ENCODE results near the gene HCST. TPM values are rescaled to one million over a fixed set of nuclear protein-coding genes. Genes with fewer than 3 reads are reported as not detected.

HCST gene
- total RNA-seq, 2 donors from 2014 or later, result 4.9 TPM; not detected in 1

DNA sequence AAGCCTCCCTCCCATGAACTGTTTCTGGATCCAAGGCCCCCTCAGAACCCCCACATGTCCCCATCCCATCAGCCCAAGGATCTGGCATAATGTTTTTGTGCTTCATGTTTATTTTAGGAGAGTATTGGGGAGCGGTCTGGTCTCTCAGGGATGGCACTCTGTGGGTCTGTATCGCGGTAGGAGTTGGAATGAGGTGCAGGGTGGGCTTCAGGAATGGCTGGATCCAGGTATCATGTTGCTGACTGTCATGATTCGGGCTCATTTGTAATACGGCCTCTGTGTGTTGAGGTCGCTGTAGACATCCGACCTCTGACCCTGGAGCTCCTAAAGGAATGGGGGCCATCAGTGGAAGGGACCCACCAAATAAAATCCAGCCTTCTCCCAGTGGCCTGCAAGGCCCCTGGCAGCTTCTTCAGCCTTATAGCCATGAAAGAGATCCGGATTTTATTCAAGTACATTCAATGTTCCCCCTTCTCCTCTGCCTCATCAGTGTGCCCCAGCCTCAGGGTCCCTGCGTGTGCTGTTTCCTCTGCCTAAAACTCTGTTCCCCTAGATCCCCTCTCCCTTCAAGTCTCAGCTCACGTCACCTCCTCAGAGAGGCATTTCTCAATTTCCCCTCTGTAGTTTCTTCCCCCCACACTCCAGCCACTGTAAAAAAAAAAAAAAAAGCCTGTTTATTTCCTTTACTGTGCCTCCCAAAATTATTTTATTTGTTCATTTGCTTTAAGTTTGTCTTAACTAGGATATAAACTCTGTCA lies 2.2 kb downstream of the HCST start:
- no peak for DNase-seq (ENCODE audit: low spot score)
- intact Hi-C loops (cut with DNase I), result no loop called here
- TF ChIP-seq POLR2AphosphoS5 (IDR thresholded peaks at IDR 0.05), result no peak
- Histone ChIP-seq H3K27me3 (replicated peaks; ENCODE audit: insufficient read depth) (no peaks in the 10 kb centered on the region), H3K27ac (no peak overlapping the region), H3K36me3 (no peaks in the 10 kb centered on the region), H3K9me3 (no peaks in the 10 kb centered on the region), H3K4me3 (no peak overlapping the region), H3K4me1 (replicated peaks) (no peaks in the 10 kb centered on the region)
- WGBS, result 85% methylated on average over 10 of the region's 10 CpGs

DNA sequence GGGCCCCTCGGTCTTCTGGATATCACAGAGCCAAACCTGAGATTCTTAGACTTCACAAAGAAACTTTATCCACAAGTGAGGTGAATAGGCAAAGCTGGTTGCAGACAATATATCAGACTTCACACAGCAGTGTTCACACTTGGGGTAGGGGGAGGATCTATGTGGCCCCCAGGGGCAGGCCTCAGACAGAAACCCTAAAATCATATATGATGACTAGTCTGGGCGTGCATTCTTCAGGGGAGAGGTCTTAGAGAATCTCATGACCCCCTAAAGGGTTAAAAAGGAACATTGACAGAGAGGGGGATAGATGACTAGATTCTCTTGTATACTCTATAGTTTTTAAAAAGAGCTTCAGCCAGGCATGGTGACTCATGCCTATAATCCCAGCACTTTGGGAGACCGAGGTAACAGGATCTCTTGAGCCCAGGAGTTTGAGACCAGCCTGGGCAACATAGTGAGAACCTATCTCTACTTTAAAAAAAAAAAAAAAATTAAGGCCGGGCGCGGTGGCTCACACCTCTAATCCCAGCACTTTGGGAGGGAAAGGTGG lies 2.9 kb downstream of the HCST start:
- no peaks in the 10 kb centered on the region for H3K4me1 ChIP-seq (replicated peaks)
- WGBS, result 70% methylated on average over 6 of the region's 6 CpGs
- no peak for TF ChIP-seq POLR2AphosphoS5 (IDR thresholded peaks at IDR 0.05)
- no peak for TF ChIP-seq POLR2A (IDR thresholded peaks at IDR 0.05)
- TF ChIP-seq, protein P1, sequence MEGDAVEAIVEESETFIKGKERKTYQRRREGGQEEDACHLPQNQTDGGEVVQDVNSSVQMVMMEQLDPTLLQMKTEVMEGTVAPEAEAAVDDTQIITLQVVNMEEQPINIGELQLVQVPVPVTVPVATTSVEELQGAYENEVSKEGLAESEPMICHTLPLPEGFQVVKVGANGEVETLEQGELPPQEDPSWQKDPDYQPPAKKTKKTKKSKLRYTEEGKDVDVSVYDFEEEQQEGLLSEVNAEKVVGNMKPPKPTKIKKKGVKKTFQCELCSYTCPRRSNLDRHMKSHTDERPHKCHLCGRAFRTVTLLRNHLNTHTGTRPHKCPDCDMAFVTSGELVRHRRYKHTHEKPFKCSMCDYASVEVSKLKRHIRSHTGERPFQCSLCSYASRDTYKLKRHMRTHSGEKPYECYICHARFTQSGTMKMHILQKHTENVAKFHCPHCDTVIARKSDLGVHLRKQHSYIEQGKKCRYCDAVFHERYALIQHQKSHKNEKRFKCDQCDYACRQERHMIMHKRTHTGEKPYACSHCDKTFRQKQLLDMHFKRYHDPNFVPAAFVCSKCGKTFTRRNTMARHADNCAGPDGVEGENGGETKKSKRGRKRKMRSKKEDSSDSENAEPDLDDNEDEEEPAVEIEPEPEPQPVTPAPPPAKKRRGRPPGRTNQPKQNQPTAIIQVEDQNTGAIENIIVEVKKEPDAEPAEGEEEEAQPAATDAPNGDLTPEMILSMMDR (IDR thresholded peaks at IDR 0.05), result no peak
- H3K9me3 ChIP-seq, result no peaks in the 10 kb centered on the region
- H3K27me3 ChIP-seq (replicated peaks; ENCODE audit: insufficient read depth), result no peaks in the 10 kb centered on the region
- no peak for DNase-seq (ENCODE audit: low spot score)
- H3K27ac ChIP-seq, result no peak overlapping the region
- intact Hi-C loops (cut with DNase I), result no loop called here
- H3K4me3 ChIP-seq, result no peak overlapping the region
- no peaks in the 10 kb centered on the region for H3K36me3 ChIP-seq

DNA sequence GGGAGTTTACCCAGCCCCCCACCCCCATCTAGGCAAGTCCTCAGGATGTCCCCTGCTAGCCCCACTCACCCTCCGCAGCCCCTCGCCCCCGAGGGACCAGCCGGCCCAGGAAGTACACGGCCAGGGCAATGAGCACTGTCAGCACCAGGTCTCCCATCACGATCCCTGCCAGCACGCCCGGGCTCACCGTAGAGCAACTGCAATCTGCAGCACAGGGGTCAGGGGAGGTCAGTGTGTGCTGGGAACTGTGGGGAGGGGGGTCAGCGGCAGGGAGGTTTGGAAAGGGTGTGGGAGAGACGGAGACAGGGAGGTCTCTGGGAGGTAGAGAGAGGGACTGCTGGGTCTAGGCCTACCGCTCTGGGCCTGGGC lies 5.0 kb downstream of the HCST start:
- TF ChIP-seq, protein P1 (IDR thresholded peaks at IDR 0.05), result no peak
- TF ChIP-seq POLR2A (IDR thresholded peaks at IDR 0.05), result no peak
- TF ChIP-seq POLR2AphosphoS5 (IDR thresholded peaks at IDR 0.05), result no peak
- 48% methylated on average over 12 of the region's 12 CpGs for WGBS
- no peak overlapping the region for H3K4me3 ChIP-seq
- no peak overlapping the region for H3K27ac ChIP-seq
- intact Hi-C loops (cut with DNase I), result no loop called here
- DNase-seq (ENCODE audit: low spot score), result no peak
- no peaks in the 10 kb centered on the region for H3K4me1 ChIP-seq (replicated peaks)
- H3K9me3 ChIP-seq, result no peaks in the 10 kb centered on the region
- no peaks in the 10 kb centered on the region for H3K27me3 ChIP-seq (replicated peaks; ENCODE audit: insufficient read depth)
- no peaks in the 10 kb centered on the region for H3K36me3 ChIP-seq

DNA sequence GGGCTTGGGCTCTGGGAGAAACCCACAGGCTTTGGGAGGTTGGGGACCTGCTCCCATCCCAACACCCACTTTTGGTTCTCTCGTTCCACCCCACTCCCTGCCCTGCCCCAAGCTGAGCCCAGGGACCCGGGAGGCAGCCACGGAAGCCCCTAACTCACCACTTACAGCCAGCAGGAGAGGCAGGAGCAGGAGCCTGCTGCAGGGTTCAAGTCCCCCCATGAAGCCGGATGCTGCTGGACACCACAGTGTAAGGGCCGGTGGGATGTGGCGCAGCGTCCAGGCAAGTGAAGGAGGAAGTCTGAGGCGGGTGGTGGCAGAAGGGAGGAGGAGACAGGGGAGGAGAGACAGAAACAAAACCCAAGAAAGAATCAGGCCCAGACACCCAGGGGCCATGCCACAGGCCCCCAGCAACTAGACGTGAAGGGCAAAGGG lies 5.7 kb downstream of the HCST start, which contains the start of gene TYROBP:
TYROBP (minus strand) TSS at position 286 of the 432 bp plus-strand sequence; CDS start at position 219, 67 bp downstream.
- Histone ChIP-seq H3K36me3 (no peaks in the 10 kb centered on the region), H3K9me3 (no peaks in the 10 kb centered on the region), H3K4me1 (replicated peaks) (no peaks in the 10 kb centered on the region), H3K27me3 (replicated peaks; ENCODE audit: insufficient read depth) (no peaks in the 10 kb centered on the region), H3K27ac (no peak within 1 kb of the TSS), H3K4me3 (no peak within 1 kb of the TSS)
- no peak for TF ChIP-seq POLR2A (IDR thresholded peaks at IDR 0.05)
- no peak for TF ChIP-seq POLR2AphosphoS5 (IDR thresholded peaks at IDR 0.05)
- TF ChIP-seq, protein P1 (IDR thresholded peaks at IDR 0.05), result no peak
- intact Hi-C loops (cut with DNase I), result no loop called here
- no peak for DNase-seq (ENCODE audit: low spot score)
- 64% methylated on average over 9 of the region's 9 CpGs for WGBS

DNA sequence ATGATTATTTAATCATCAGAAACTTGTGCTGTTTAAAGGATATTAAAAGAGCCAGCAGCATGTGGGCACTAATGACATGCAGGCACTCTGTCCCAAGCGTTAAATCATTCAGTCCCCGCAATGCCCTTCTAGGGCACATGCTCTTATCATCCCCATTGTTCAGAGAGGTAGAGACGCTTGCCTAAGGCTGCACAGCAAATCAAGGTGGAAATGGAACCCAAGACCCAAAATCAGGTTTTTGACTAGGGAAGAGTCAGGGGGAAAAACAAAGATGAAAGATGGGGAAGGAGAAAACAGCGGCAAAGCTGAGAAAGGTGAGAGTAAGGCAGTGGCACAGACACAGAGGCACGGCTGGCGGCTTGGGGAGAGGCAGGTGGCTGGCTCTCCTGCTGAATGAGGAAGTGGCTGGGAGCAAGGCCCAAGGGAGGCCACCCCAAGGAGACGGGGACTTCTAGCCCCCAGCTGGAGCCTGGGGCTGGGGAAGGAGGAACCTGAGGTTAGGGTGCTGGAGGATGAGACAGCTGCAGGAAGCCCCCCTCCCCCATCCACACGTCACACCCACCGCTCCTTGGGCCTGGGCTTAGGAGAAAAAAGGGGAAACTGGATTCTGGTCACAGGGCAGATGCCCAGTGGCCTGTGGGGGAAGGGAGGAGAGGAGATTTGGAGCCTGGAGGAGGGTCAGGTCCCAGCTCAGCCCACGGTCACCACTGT lies 6.8 kb downstream of the HCST start:
- Histone ChIP-seq H3K9me3 (no peaks in the 10 kb centered on the region), H3K4me3 (no peak overlapping the region), H3K27ac (no peak overlapping the region), H3K27me3 (replicated peaks; ENCODE audit: insufficient read depth) (no peaks in the 10 kb centered on the region), H3K36me3 (no peaks in the 10 kb centered on the region), H3K4me1 (replicated peaks) (no peaks in the 10 kb centered on the region)
- intact Hi-C loops (cut with DNase I), result no loop called here
- DNase-seq (ENCODE audit: low spot score), result no peak
- WGBS, result 72% methylated on average over 10 of the region's 10 CpGs
- TF ChIP-seq POLR2AphosphoS5 (IDR thresholded peaks at IDR 0.05) (no peak), POLR2A (IDR thresholded peaks at IDR 0.05) (peak; percentile 14)
- TF ChIP-seq, protein P1 (IDR thresholded peaks at IDR 0.05), result no peak
